ENCODE results near the gene RCL1.
"Not testable (repeated sequence)": the region's sequence is repeated elsewhere in the genome, so short reads cannot be mapped to it uniquely, and the experiment has no call there.

Gene RCL1

GRCh38 chr9:4890929-4891328, 98.2 kb downstream of the RCL1 start:
- no peak for TF ChIP-seq CTCF (conservative IDR thresholded peaks at IDR 0.05)
- H3K27ac ChIP-seq = no peak overlapping the region

GRCh38 chr9:4891674-4892073, 98.9 kb downstream of the RCL1 start:
- no peak overlapping the region for H3K27ac ChIP-seq
- no peak for TF ChIP-seq ZFX (IDR thresholded peaks at IDR 0.05)
- TF ChIP-seq CTCF (conservative IDR thresholded peaks at IDR 0.05) = no peak

GRCh38 chr9:4892501-4893194, 99.9 kb downstream of the RCL1 start:
- no peak for TF ChIP-seq ZFX (IDR thresholded peaks at IDR 0.05)
- TF ChIP-seq CTCF (conservative IDR thresholded peaks at IDR 0.05) = no peak

GRCh38 chr9:4894076-4894475, 101.3 kb downstream of the RCL1 start:
- no peak overlapping the region for H3K27ac ChIP-seq
- TF ChIP-seq ZFX (IDR thresholded peaks at IDR 0.05) (no peak), CTCF (conservative IDR thresholded peaks at IDR 0.05) (no peak)

More at GRCh38 chr9:4892501-4893194, 99.9 kb downstream of the RCL1 start:
- H3K27ac ChIP-seq = no peak overlapping the region

- not testable (repeated sequence) for H3K27ac ChIP-seq
These were observed 107.1 kb downstream of the RCL1 start for GRCh38 chr9:4899853-4900252.

- H3K27ac ChIP-seq = not testable (repeated sequence)
These were observed 108.8 kb downstream of the RCL1 start for GRCh38 chr9:4901401-4902134.

- H3K27ac ChIP-seq = no peak overlapping the region
- no peak for TF ChIP-seq ZFX (IDR thresholded peaks at IDR 0.05)
- no peak for TF ChIP-seq CTCF (conservative IDR thresholded peaks at IDR 0.05)
These were observed 109.4 kb downstream of the RCL1 start for GRCh38 chr9:4902135-4902475.

- H3K27ac ChIP-seq = no peak overlapping the region
These were observed 111.8 kb downstream of the RCL1 start for GRCh38 chr9:4904322-4905134.

More at GRCh38 chr9:4904322-4905134, 111.8 kb downstream of the RCL1 start:
- TF ChIP-seq CTCF (conservative IDR thresholded peaks at IDR 0.05) (no peak), ZFX (IDR thresholded peaks at IDR 0.05) (no peak)
